HepG2 (cell line): ENCODE data around the gene PCARE. TPM values are rescaled to one million over a fixed set of nuclear protein-coding genes. Genes with fewer than 3 reads are reported as not detected.

Experiments
- ATAC-seq: fragments of 200-7000 bp; cut with Tn5 transposase; 3 replicates; pipeline ENCODE4 v1.9.1; 2020; ENCODE audit warnings: mild to moderate bottlenecking, moderate library complexity
- BruUV-seq: library from RNA; stranded (reverse); fragments of 400-500 nt; replicated peaks from 2 replicates; lab custom pipeline; 2021; lab: Mats Ljungman, UMichigan
- CTCF ChIA-PET: fragments of 300-600 bp; formaldehyde crosslinking; extraction: SDS; loops from one replicate; lab custom pipeline; 2021; ENCODE audit warnings: low total read pairs, inconsistent platforms, low intra/inter-chr PET ratio; lab: Yijun Ruan, JAX
- POLR2A ChIA-PET: fragments of 350-600 bp; sonication (Branson Sonifier 250); formaldehyde crosslinking; loops from one replicate; lab custom pipeline; 2020; ENCODE audit warnings: antibody characterized with exemption, inconsistent platforms; lab: Yijun Ruan, JAX
- DNase-seq: peaks from one replicate; pipeline ENCODE4 v3.0.0-alpha.2; 2015; ENCODE audit warnings: low spot score
- FAIRE-seq: peaks from 3 replicates; lab custom pipeline; 2011; peaks lifted over from hg19 to GRCh38; lab: Jason Lieb, UNC
- H2AFZ ChIP-seq: one replicate; pipeline ENCODE4 v1.6.1; 2011; ENCODE audit warnings: low read length, inconsistent platforms
- H3K27ac ChIP-seq: fragments of 300-600 bp; 3 replicates; pipeline ENCODE4 v1.8.0; 2011; ENCODE audit warnings: mixed run types, mild to moderate bottlenecking, mixed read lengths, low read length, inconsistent platforms; ENCODE audit not compliant: insufficient read depth; ENCODE audit errors: extremely low read length
- H3K27me3 ChIP-seq, 2 experiments: fragments of 200-600 bp in 1 of 2; 2 replicates in 1 of 2; 3 replicates in 1 of 2; pipeline versions ENCODE4 v1.6.0 to v1.8.0; 2011; ENCODE audit warnings: low read length in 2 of 2, mild to moderate bottlenecking in 2 of 2, moderate library complexity in 2 of 2, inconsistent platforms in 1 of 2; ENCODE audit not compliant: insufficient read depth in 2 of 2, control insufficient read depth in 1 of 2
- H3K36me3 ChIP-seq, 2 experiments: fragments of 200-600 bp in 1 of 2; replicated peaks in 1 of 2; 2 replicates in 1 of 2; 3 replicates in 1 of 2; pipeline versions ENCODE4 v1.5.1 to v1.8.0; 2011; ENCODE audit warnings: low read length in 2 of 2, inconsistent platforms in 1 of 2; ENCODE audit not compliant: insufficient read depth in 2 of 2, control insufficient read depth in 1 of 2
- H3K4me1 ChIP-seq: 2 replicates; pipeline ENCODE4 v1.5.1; 2012; ENCODE audit warnings: low read length, inconsistent platforms; ENCODE audit not compliant: insufficient read depth
- H3K4me2 ChIP-seq: 2 replicates; pipeline ENCODE4 v1.6.0; 2011; ENCODE audit warnings: low read depth, low read length, inconsistent platforms
- H3K4me3 ChIP-seq, 3 experiments: fragments of 200-600 bp in 1 of 3; sonication (generic), shearing (Covaris generic) in 1 of 3; replicated peaks in 1 of 3; 2 replicates each; pipeline ENCODE4 v1.5.1; 2011 to 2016; ENCODE audit warnings: low read length in 3 of 3, inconsistent platforms in 2 of 3, low read depth in 2 of 3, mild to moderate bottlenecking in 2 of 3, control low read depth in 1 of 3, mixed read lengths in 1 of 3; ENCODE audit not compliant: insufficient read depth in 1 of 3
- H3K79me2 ChIP-seq: one replicate; pipeline ENCODE4 v1.6.1; 2011; ENCODE audit warnings: low read length, inconsistent platforms; ENCODE audit not compliant: insufficient read depth
- H3K9ac ChIP-seq: 2 replicates; pipeline ENCODE4 v1.6.0; 2011; ENCODE audit warnings: mild to moderate bottlenecking, low read depth, low read length, inconsistent platforms; ENCODE audit not compliant: insufficient read depth
- H3K9me3 ChIP-seq: 2 replicates; pipeline ENCODE4 v1.5.1; 2012; ENCODE audit warnings: mild to moderate bottlenecking, low read length
- H4K20me1 ChIP-seq: 2 replicates; pipeline ENCODE4 v1.6.0; 2011; ENCODE audit warnings: inconsistent platforms, mild to moderate bottlenecking, low read length, moderate library complexity; ENCODE audit not compliant: insufficient read depth
- ETV5 ChIP-seq: IDR thresholded peaks from 2 replicates; pipeline ENCODE4 v1.6.1; 2018; ENCODE audit warnings: missing biosample characterization, missing genetic modification reagents, inconsistent platforms, borderline replicate concordance
- FIP1L1 ChIP-seq: fragments of 200-400 bp; formaldehyde crosslinking; IDR thresholded peaks from 2 replicates; pipeline ENCODE4 v1.6.1; 2018; ENCODE audit warnings: low read depth, mild to moderate bottlenecking, low read length, moderate library complexity, borderline replicate concordance; ENCODE audit not compliant: insufficient read depth
- FOXK1 ChIP-seq: sonication (generic); formaldehyde crosslinking; IDR thresholded peaks from 2 replicates; pipeline ENCODE4 v1.4.0; 2020; ENCODE audit warnings: low read depth, missing genetic modification reagents, borderline replicate concordance
- FOXO1 ChIP-seq: sonication (generic); formaldehyde crosslinking; IDR thresholded peaks from 2 replicates; pipeline ENCODE4 v1.4.0; 2020; ENCODE audit warnings: missing genetic modification reagents
- HDAC6 ChIP-seq: fragments of 200-600 bp; sonication (generic); IDR thresholded peaks from 2 replicates; pipeline ENCODE4 v1.7.0; 2017; ENCODE audit warnings: mild to moderate bottlenecking, antibody characterized with exemption, low read length, low read depth
- RAD21 ChIP-seq: fragments of 450-650 bp; formaldehyde crosslinking; IDR thresholded peaks from 2 replicates; pipeline ENCODE4 v1.5.0; 2020; ENCODE audit warnings: mild to moderate bottlenecking
- RXRA ChIP-seq: sonication (generic); formaldehyde crosslinking; IDR thresholded peaks from 2 replicates; pipeline ENCODE4 v1.5.1; 2020; ENCODE audit warnings: missing genetic modification reagents
- SP4 ChIP-seq: sonication (generic); formaldehyde crosslinking; IDR thresholded peaks from 2 replicates; pipeline ENCODE4 v1.8.1; 2023; ENCODE audit warnings: mild to moderate bottlenecking, missing genetic modification reagents
- ZBTB8A ChIP-seq: sonication (generic); formaldehyde crosslinking; IDR thresholded peaks from 2 replicates; pipeline ENCODE4 v1.4.0; 2020; ENCODE audit warnings: mild to moderate bottlenecking, low read depth, missing genetic modification reagents, borderline replicate concordance
- ZFP82 ChIP-seq: sonication (generic); formaldehyde crosslinking; IDR thresholded peaks from 2 replicates; pipeline ENCODE4 v1.5.1; 2020; ENCODE audit warnings: mild to moderate bottlenecking, missing genetic modification reagents, borderline replicate concordance
- ZNF615 ChIP-seq: sonication (generic); formaldehyde crosslinking; IDR thresholded peaks from 2 replicates; pipeline ENCODE4 v1.5.0; 2020; ENCODE audit warnings: mild to moderate bottlenecking, missing genetic modification reagents, borderline replicate concordance
- ZNF768 ChIP-seq: sonication (generic); formaldehyde crosslinking; IDR thresholded peaks from 2 replicates; pipeline ENCODE4 v1.4.0; 2020; ENCODE audit warnings: missing genetic modification reagents
- ZNF839 ChIP-seq: sonication (generic); formaldehyde crosslinking; IDR thresholded peaks from 2 replicates; pipeline ENCODE4 v1.4.0; 2020; ENCODE audit warnings: missing genetic modification reagents, mild to moderate bottlenecking, borderline replicate concordance
- WGBS: methylation state at CpG from one replicate; pipeline ENCODE4 v1.1.6; 2017; ENCODE audit warnings: low lambda C conversion rate; 5-methylcytosine and 5-hydroxymethylcytosine counted together
- in situ Hi-C: cut with HindIII; loops from 2 replicates; pipeline ENCODE4 v1.10.0; 2017; ENCODE audit warnings: low pct_unique_long_range_greater_than_20kb; ENCODE audit not compliant: extremely low pct_ligation_motif_present
- intact Hi-C: fragments of 100-400 bp; cut with micrococcal nuclease; formaldehyde crosslinking; loops from one replicate; pipeline ENCODE4 v1.10.0; 2022; ENCODE audit not compliant: unreplicated experiment
- polyA plus RNA-seq, 8 experiments: library from polyadenylated mRNA; depleted of rRNA in 3 of 8; stranded (reverse) in 7 of 8; unstranded in 1 of 8; fragments of >200 nt; fragmentation: Illumina TruSeq in 4 of 8; extraction: Trizol in 4 of 8; gene quantifications; 2 replicates each; pipeline versions ENCODE4 v1.2.1 to v1.2.3, GENCODE V29; 2011 to 2016; ENCODE audit warnings: low read depth in 4 of 8, missing spikeins in 1 of 8, mixed read lengths in 1 of 8; ENCODE audit not compliant: insufficient read depth in 1 of 8
- total RNA-seq, 5 experiments: library from RNA; depleted of rRNA; stranded (reverse); fragments of >200 nt; fragmentation: Illumina TruSeq; extraction: Trizol; gene quantifications; 2 replicates each; pipeline ENCODE4 v1.2.3, GENCODE V29; 2016; ENCODE audit warnings: low read depth in 1 of 5
- TF ChIP-seq, protein P1 (sequence below): conservative IDR thresholded peaks from 2 replicates; pipeline ENCODE4 v1.6.1; 2018; ENCODE audit warnings: missing genetic modification reagents
- TF ChIP-seq, protein P2 (sequence below), 2 experiments: fragments of 450-650 bp in 1 of 2; sonication (generic) in 1 of 2; formaldehyde crosslinking in 1 of 2; IDR thresholded peaks; 2 replicates each; pipeline versions ENCODE4 v1.6.1 to v1.8.0; 2016 to 2022; ENCODE audit warnings: antibody characterized with exemption in 1 of 2, mild to moderate bottlenecking in 1 of 2, missing genetic modification reagents in 1 of 2

PCARE gene
- total and polyA plus RNA-seq, 2 of the 13 experiments (the other 11 are each of a cell fraction or from before 2014, with no cell fraction given): not detected

GRCh38 chr2:29050591-29050990 is 23.7 kb downstream of the PCARE start:
- H3K9ac ChIP-seq: no peak overlapping the region
- 23% methylated on average over 8 of the region's 8 CpGs for WGBS
- TF ChIP-seq RAD21 (CRISPR knock-in tag) (no peak), SP4 (CRISPR knock-in tag) (no peak), ZNF839 (CRISPR knock-in tag) (no peak), HDAC6 (no peak), ZFP82 (CRISPR knock-in tag) (no peak), FOXO1 (CRISPR knock-in tag) (no peak), FOXK1 (CRISPR knock-in tag) (no peak), FIP1L1 (no peak), ZBTB8A (no peak), ZNF615 (CRISPR knock-in tag) (no peak), ETV5 (CRISPR knock-in tag) (no peak), RXRA (CRISPR knock-in tag) (no peak), ZNF768 (CRISPR knock-in tag) (no peak)
- TF ChIP-seq, protein P1, sequence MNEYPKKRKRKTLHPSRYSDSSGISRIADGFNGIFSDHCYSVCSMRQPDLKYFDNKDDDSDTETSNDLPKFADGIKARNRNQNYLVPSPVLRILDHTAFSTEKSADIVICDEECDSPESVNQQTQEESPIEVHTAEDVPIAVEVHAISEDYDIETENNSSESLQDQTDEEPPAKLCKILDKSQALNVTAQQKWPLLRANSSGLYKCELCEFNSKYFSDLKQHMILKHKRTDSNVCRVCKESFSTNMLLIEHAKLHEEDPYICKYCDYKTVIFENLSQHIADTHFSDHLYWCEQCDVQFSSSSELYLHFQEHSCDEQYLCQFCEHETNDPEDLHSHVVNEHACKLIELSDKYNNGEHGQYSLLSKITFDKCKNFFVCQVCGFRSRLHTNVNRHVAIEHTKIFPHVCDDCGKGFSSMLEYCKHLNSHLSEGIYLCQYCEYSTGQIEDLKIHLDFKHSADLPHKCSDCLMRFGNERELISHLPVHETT (CRISPR knock-in tag): no peak
- TF ChIP-seq, protein P2, sequence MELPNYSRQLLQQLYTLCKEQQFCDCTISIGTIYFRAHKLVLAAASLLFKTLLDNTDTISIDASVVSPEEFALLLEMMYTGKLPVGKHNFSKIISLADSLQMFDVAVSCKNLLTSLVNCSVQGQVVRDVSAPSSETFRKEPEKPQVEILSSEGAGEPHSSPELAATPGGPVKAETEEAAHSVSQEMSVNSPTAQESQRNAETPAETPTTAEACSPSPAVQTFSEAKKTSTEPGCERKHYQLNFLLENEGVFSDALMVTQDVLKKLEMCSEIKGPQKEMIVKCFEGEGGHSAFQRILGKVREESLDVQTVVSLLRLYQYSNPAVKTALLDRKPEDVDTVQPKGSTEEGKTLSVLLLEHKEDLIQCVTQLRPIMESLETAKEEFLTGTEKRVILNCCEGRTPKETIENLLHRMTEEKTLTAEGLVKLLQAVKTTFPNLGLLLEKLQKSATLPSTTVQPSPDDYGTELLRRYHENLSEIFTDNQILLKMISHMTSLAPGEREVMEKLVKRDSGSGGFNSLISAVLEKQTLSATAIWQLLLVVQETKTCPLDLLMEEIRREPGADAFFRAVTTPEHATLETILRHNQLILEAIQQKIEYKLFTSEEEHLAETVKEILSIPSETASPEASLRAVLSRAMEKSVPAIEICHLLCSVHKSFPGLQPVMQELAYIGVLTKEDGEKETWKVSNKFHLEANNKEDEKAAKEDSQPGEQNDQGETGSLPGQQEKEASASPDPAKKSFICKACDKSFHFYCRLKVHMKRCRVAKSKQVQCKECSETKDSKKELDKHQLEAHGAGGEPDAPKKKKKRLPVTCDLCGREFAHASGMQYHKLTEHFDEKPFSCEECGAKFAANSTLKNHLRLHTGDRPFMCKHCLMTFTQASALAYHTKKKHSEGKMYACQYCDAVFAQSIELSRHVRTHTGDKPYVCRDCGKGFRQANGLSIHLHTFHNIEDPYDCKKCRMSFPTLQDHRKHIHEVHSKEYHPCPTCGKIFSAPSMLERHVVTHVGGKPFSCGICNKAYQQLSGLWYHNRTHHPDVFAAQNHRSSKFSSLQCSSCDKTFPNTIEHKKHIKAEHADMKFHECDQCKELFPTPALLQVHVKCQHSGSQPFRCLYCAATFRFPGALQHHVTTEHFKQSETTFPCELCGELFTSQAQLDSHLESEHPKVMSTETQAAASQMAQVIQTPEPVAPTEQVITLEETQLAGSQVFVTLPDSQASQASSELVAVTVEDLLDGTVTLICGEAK (IDR thresholded peaks at IDR 0.05): no peak
- TF ChIP-seq, protein P2 (CRISPR knock-in tag; IDR thresholded peaks at IDR 0.05): no peak
- ChIA-PET CTCF (no interaction called here), POLR2A (no interaction called here)
- H3K4me3 ChIP-seq: no peak overlapping the region
- H3K27me3 ChIP-seq: peaks cover 3 to 58% of the 10 kb centered on the region in 2 experiments; a peak in 3 of 5 replicates
- no peaks in the 10 kb centered on the region for H3K9me3 ChIP-seq
- no peak overlapping the region for H3K27ac ChIP-seq
- H3K36me3 ChIP-seq: no peaks in the 10 kb centered on the region
- H3K4me1 ChIP-seq: no peaks in the 10 kb centered on the region
- in situ Hi-C loops: no loop called here
- intact Hi-C loops: no loop called here
- no peaks in the 10 kb centered on the region for H3K79me2 ChIP-seq
- H3K4me2 ChIP-seq: no peak overlapping the region
- no peaks in the 10 kb centered on the region for H4K20me1 ChIP-seq
- FAIRE-seq: no peak
- DNase-seq: no peak
- ATAC-seq: no peak
- BruUV-seq: no TSS peak
- no peak overlapping the region for H2AFZ ChIP-seq
